HEK293 (cell line): Measurements from ENCODE around the gene SLAMF1.

ENCODE experiments used
- CTCF ChIP-seq: fragments of 450-650 bp; formaldehyde crosslinking; IDR thresholded peaks from 2 replicates; pipeline ENCODE4 v1.5.1; 2016; ENCODE audit warnings: missing biosample characterization, missing genetic modification characterization
- ZBTB8A ChIP-seq: fragments of 450-650 bp; formaldehyde crosslinking; IDR thresholded peaks from 2 replicates; pipeline ENCODE4 v1.5.1; 2016; ENCODE audit warnings: missing biosample characterization, missing genetic modification characterization
- ZNF133 ChIP-seq: fragments of 450-650 bp; formaldehyde crosslinking; IDR thresholded peaks from 2 replicates; pipeline ENCODE4 v1.5.1; 2016; ENCODE audit warnings: missing biosample characterization, missing genetic modification characterization
- ZNF24 ChIP-seq: fragments of 450-650 bp; formaldehyde crosslinking; IDR thresholded peaks from 2 replicates; pipeline ENCODE4 v1.5.1; 2016; ENCODE audit warnings: missing biosample characterization, missing genetic modification characterization

GRCh38 chr1:160625725-160626498 lies 20.9 kb downstream of the SLAMF1 start:
- TF ChIP-seq ZNF24 (tag by site-specific recombination) (no peak), ZBTB8A (tag by site-specific recombination) (no peak), ZNF133 (no peak), CTCF (tag by site-specific recombination) (no peak)
